Activated CD8-positive, alpha-beta memory T cell treated with anti-CD3 and anti-CD28 coated beads, Interleukin-2, amount 10 ng/mL, durations not matched to agents 7 days and 5 days (primary cell): Measurements from ENCODE around the gene MAGEA8. TPM values are rescaled to one million over a fixed set of nuclear protein-coding genes. Genes with fewer than 3 reads are reported as not detected.
"Not testable (repeated sequence)": the region's sequence is repeated elsewhere in the genome, so short reads cannot be mapped to it uniquely, and the experiment has no call there.

Experiments
- ATAC-seq: fragments of 150-1000 bp; cut with Tn5 transposase; one replicate; pipeline ENCODE4 v1.10.0; 2021; ENCODE audit warnings: moderate library complexity
- CTCF ChIA-PET: fragments of 350-600 bp; sonication (Branson Sonifier 250); formaldehyde crosslinking; loops from one replicate; lab custom pipeline; 2021; ENCODE audit warnings: antibody characterized with exemption; lab: Charles Lee
- DNase-seq: peaks from one replicate; pipeline ENCODE4 v3.0.0-alpha.2; 2020
- H3K27ac Mint-ChIP-seq: one replicate; pipeline ENCODE4 v1.8.0; 2021; ENCODE audit warnings: mild to moderate bottlenecking, mixed read lengths
- H3K27me3 Mint-ChIP-seq: one replicate; pipeline ENCODE4 v1.8.0; 2021; ENCODE audit warnings: mixed read lengths
- H3K36me3 Mint-ChIP-seq: one replicate; pipeline ENCODE4 v1.8.0; 2021; ENCODE audit warnings: mild to moderate bottlenecking, mixed read lengths
- H3K4me1 Mint-ChIP-seq: one replicate; pipeline ENCODE4 v1.8.0; 2021; ENCODE audit warnings: mixed read lengths
- H3K4me3 Mint-ChIP-seq: one replicate; pipeline ENCODE4 v1.8.0; 2021; ENCODE audit warnings: mild to moderate bottlenecking, moderate library complexity, mixed read lengths
- H3K9me3 Mint-ChIP-seq: one replicate; pipeline ENCODE4 v1.8.0; 2022; ENCODE audit warnings: low read depth, mixed read lengths
- total RNA-seq, 2 experiments: library from RNA; stranded (reverse); gene quantifications; one replicate each; pipeline ENCODE4 v1.2.3, GENCODE V29; 2021

The MAGEA8 gene
- total RNA-seq, 2 experiments from 2014 or later, result not detected

DNA sequence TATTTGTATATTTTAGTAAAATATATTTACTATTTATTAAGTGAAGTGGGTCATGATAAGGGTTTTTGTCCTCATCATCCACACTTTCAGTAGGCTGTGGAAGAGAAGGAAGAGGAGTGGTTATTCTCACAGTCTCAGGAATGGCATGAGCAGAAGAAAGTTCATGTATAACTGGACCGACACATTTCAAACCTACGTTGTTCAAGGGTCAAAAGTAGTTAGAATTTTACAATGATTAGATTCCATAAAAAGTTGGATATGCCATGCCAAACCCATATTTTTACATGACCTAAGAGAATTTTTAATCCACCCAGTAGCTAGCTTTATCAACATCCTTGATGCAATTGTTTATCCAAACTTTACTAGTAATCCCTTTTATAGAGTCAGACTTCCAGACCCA lies 15.6 kb upstream of the MAGEA8 start:
- H3K27ac Mint-ChIP-seq, result no peak overlapping the region
- H3K27me3 Mint-ChIP-seq, result peaks cover 20% of the 10 kb centered on the region
- H3K4me3 Mint-ChIP-seq, result no peak overlapping the region
- CTCF ChIA-PET, result no interaction called here
- H3K9me3 Mint-ChIP-seq, result peaks cover 2% of the 10 kb centered on the region
- ATAC-seq, result no peak
- H3K36me3 Mint-ChIP-seq, result peaks cover 3% of the 10 kb centered on the region
- no peaks in the 10 kb centered on the region for H3K4me1 Mint-ChIP-seq
- DNase-seq, result no peak

DNA sequence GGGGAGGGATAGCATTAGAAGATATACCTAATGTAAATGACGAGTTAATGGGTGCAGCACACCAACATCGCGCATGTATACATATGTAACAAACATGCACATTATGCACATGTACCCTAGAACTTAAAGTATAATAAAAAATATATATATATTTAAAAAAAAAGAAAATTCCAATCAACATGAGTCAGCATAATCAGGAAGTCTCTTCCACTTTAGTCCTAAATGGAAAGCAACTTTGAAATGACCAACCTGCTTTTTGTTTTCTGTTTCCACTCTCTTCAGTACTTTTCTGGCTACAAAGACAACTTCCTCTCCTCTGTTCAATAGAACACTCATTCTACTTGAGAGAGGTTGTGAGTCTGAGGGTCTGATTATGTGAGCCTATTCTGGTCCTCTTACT lies 13.5 kb upstream of the MAGEA8 start:
- CTCF ChIA-PET, result no interaction called here
- peaks cover 3% of the 10 kb centered on the region for H3K27me3 Mint-ChIP-seq
- no peaks in the 10 kb centered on the region for H3K36me3 Mint-ChIP-seq

DNA sequence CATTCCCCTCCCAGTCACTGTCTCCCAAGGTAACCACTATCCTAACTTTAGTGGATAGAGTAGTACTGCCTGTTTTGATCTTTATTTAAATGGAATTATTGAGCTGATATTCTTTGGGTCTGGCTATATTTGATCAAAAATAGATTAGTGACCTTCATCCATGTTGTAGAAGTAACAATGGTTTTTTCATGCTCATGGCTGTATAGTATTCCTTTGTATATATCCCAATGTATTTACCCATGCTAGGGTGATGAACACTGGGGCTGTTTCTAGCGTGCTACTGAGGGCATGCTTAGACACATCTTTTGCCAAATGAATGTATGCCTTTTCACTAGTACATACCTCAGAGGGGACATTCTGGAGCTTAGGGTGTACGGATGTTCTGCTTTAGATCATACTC lies 10.1 kb upstream of the MAGEA8 start:
- no peak for DNase-seq
- CTCF ChIA-PET, result no interaction called here
- Mint-ChIP-seq H3K27ac (no peak overlapping the region), H3K4me1 (peaks cover 12% of the 10 kb centered on the region), H3K9me3 (no peaks in the 10 kb centered on the region), H3K27me3 (peaks cover 10% of the 10 kb centered on the region), H3K4me3 (no peak overlapping the region), H3K36me3 (no peaks in the 10 kb centered on the region)
- no peak for ATAC-seq

More for the DNA sequence above, 13.5 kb upstream of the MAGEA8 start:
- DNase-seq (no peak), ATAC-seq (no peak)
- Mint-ChIP-seq H3K4me1 (peaks cover 12% of the 10 kb centered on the region), H3K27ac (no peak overlapping the region), H3K4me3 (no peak overlapping the region), H3K9me3 (no peaks in the 10 kb centered on the region)

DNA sequence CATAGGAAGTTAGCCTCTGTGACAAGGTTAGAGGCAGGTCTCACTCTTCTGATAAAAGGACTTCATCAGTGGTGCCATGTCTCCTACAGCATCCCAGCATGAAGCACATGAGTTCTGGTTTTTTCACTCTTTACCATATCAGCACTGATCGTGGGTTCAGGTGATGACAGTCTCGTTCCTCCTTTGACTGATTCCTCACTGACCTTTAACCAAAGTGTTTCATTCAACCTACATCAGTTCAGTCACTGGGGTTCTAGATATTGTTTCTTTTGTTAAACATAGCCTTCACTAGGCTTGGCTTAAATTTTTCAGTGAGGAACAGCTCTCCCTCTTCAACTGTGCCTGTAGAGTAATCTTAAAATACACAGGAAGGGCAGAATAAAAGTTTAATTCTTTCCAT lies 9.6 kb upstream of the MAGEA8 start:
- no peaks in the 10 kb centered on the region for H3K9me3 Mint-ChIP-seq
- peaks cover 12% of the 10 kb centered on the region for H3K27me3 Mint-ChIP-seq
- ATAC-seq (no peak), DNase-seq (no peak)
- no peak overlapping the region for H3K4me3 Mint-ChIP-seq
- H3K36me3 Mint-ChIP-seq, result no peaks in the 10 kb centered on the region
- no peak overlapping the region for H3K27ac Mint-ChIP-seq
- H3K4me1 Mint-ChIP-seq, result peaks cover 12% of the 10 kb centered on the region
- CTCF ChIA-PET, result interaction anchor here (1.4 to 1.7 kb wide), 2 partner anchors 11 to 69 kb away, joined by 5 to 6 read pairs; no protein-coding TSS in a partner anchor

DNA sequence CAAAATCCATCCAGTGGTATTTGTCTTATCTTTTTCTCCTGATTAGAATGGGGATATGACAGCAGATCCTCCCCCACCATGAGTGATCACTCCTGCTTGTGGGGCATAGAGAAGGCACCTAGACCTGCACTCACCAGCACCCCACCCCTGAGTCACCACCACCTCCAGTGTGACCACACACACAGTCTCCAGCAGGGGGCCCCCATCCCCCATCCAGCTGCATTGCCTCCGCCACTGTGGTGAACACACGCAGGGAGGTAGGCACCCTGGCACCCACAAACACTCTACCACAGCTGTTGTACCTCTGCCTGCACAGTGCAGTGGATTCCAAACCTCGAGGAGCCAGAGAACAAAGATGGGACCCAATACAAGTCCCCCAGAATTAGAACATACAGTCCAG lies 9.0 kb upstream of the MAGEA8 start:
- Mint-ChIP-seq H3K4me1 (peaks cover 12% of the 10 kb centered on the region), H3K27ac (peak overlapping the region; percentile 43), H3K36me3 (no peaks in the 10 kb centered on the region), H3K27me3 (peaks cover 15% of the 10 kb centered on the region), H3K4me3 (no peak overlapping the region), H3K9me3 (no peaks in the 10 kb centered on the region)
- DNase-seq (peak; percentile 81), ATAC-seq (peak; percentile 100)
- CTCF ChIA-PET, result interaction anchor here (0.8 to 1.7 kb wide), 5 partner anchors 11 to 77 kb away, joined by 3 to 6 read pairs (median 4); no protein-coding TSS in a partner anchor

DNA sequence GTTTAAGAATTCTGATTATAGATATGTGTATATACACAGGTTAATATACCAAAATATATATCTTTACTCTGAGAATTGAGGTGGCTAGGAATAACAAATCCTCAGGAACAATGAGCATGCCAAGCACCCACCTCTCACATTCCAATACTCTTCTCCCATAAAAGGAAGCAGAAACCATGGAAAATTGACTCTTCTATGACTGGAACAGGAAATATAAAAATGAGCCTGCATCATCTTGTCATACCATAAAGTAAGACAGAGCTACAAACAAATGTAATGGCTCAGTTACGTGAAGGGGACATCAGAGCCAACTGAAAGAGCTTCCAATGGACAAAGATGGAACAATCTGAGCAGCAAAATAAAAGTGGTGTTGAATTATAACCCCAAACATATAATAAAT lies 3.8 kb upstream of the MAGEA8 start:
- Mint-ChIP-seq H3K36me3 (no peaks in the 10 kb centered on the region), H3K9me3 (no peaks in the 10 kb centered on the region), H3K27me3 (peaks cover 31% of the 10 kb centered on the region), H3K4me3 (no peak overlapping the region), H3K27ac (no peak overlapping the region), H3K4me1 (peaks cover 7% of the 10 kb centered on the region)
- DNase-seq (no peak), ATAC-seq (no peak)
- CTCF ChIA-PET, result no interaction called here

DNA sequence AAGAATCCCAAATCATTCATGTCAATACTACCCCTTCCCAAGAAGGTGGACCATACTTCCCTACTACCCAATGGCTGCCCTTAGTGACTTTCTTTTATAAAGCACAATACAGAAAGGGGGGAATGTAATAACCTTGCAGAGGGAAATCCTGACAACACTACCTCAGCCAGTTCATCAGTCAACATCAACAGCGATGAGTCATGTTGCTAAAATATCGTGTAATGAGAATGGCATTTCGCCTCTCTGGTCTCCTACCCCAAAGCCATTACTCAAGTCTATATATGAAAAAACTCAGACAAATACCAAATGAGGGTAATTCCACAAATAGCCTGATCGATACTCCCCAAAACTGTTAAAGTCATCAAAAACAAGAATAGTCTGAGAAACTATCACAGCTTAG lies 3.3 kb upstream of the MAGEA8 start:
- no peak for DNase-seq
- no peak overlapping the region for H3K27ac Mint-ChIP-seq
- no peak for ATAC-seq
- CTCF ChIA-PET, result no interaction called here
- no peaks in the 10 kb centered on the region for H3K36me3 Mint-ChIP-seq
- peaks cover 10% of the 10 kb centered on the region for H3K4me1 Mint-ChIP-seq
- H3K27me3 Mint-ChIP-seq, result peaks cover 31% of the 10 kb centered on the region
- no peak overlapping the region for H3K4me3 Mint-ChIP-seq
- H3K9me3 Mint-ChIP-seq, result no peaks in the 10 kb centered on the region

DNA sequence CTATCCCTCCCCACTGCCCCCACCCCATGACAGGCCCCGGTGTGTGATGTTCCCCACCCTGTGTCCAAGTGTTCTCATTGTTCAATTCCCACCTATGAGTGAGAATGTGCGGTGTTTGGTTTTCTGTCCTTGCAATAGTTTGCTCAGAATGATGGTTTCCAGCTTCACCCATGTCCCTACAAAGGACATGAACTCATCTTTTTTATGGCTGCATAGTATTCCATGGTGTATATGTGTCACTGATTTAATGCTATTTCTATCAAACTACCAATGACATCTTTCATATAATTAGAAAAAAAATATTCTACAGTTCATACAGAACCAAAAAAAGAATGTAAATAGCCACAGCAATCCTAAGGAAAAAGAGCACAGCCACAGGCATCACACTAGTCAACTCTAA lies 9.8 kb downstream of the MAGEA8 start:
- H3K27me3 Mint-ChIP-seq, H3K9me3 Mint-ChIP-seq, CTCF ChIA-PET, H3K36me3 Mint-ChIP-seq, ATAC-seq, H3K4me3 Mint-ChIP-seq, DNase-seq, H3K4me1 Mint-ChIP-seq, H3K27ac Mint-ChIP-seq: not testable (repeated sequence)

DNA sequence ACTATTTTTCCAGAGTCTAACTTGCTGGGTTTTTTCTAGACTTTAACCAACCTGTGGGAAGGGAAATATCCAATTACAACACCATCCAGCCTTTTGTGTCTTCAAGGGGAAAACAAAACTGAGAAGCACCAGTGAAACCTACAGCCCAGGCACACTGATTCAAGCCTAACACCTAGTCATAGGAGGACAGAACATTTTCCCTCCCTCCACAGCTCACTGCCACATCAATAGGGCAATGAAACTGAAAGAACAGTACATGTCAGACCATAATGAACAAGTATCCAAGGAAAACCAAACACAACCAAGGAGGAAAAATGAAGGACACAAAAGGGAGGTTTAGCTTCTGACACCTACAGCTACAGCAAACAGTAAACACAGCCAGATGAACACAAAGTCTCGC lies 17.6 kb downstream of the MAGEA8 start:
- H3K4me1 Mint-ChIP-seq, result peaks cover 6% of the 10 kb centered on the region
- no peak overlapping the region for H3K27ac Mint-ChIP-seq
- DNase-seq, result no peak
- H3K4me3 Mint-ChIP-seq, result no peak overlapping the region
- H3K27me3 Mint-ChIP-seq, result peaks cover 4% of the 10 kb centered on the region
- peak; percentile 16 for ATAC-seq
- CTCF ChIA-PET, result no interaction called here
- no peaks in the 10 kb centered on the region for H3K9me3 Mint-ChIP-seq
- peaks cover 6% of the 10 kb centered on the region for H3K36me3 Mint-ChIP-seq

DNA sequence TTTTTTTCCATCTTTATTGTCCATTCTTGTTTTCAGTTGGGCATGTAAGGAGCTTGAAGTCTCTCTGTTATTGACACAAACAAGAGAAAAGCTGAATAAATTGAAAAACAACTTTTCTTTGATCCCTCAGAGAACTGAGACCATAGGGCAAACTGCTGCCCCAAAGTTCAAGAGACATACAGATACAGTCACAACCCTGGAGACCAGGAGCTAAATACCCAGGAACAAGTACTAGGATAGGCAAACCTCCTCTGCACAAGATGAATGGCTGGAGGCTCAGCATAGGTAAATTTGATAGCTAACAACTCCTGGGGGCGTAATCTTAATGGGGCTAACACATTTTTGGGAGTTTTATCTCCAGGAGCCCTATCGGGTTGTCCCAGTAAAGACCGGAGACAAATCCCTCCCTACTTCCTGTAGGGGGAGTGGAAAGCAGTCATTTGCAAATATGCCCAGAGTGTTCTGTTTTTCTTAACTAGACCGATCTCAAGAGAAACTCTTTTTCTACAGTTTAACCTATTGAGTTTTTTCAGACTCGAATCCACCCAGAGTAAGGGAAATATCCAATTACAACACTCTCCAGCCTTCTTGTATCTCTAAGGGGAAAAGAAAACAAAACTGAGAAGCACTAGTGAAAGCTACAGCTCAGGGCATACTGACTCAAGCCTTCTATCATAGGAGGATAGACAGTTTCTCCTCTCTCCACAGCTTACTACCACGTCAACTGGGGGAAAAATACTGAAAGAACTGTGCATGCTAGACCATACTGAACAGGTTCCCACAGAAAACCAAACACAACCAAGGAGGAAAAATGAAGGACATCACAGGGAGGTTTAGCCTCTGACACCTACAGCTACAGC lies 23.1 kb downstream of the MAGEA8 start:
- peaks cover 2% of the 10 kb centered on the region for H3K36me3 Mint-ChIP-seq
- CTCF ChIA-PET, result no interaction called here
- peaks cover 2% of the 10 kb centered on the region for H3K27me3 Mint-ChIP-seq
- DNase-seq, result no peak
- peak overlapping the region; percentile 74 for H3K27ac Mint-ChIP-seq
- peak overlapping the region; percentile 61 for H3K4me3 Mint-ChIP-seq
- H3K4me1 Mint-ChIP-seq, result peaks cover 13% of the 10 kb centered on the region
- peak; percentile 51 for ATAC-seq
- no peaks in the 10 kb centered on the region for H3K9me3 Mint-ChIP-seq

DNA sequence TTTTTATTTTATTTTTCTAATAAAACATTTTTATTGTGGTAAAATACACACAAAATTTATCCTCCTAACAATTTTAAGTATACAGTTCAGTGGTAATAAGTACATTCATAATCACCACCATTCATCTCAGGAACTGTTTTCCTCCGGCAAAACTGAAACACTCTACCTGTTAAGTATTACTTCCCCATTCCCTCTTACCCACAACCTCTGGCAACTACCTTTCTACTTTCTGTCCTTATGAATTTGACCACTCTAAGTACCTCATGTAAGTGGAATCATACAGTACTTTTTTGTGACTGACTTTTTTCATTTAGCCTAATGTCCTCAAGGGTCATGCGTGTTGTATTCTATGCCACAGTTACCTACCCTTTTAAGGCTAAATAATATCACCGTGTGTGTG lies 27.3 kb downstream of the MAGEA8 start:
- no peaks in the 10 kb centered on the region for H3K9me3 Mint-ChIP-seq
- DNase-seq, result no peak
- CTCF ChIA-PET, result no interaction called here
- no peak for ATAC-seq
- H3K27ac Mint-ChIP-seq, result no peak overlapping the region
- no peak overlapping the region for H3K4me3 Mint-ChIP-seq
- no peaks in the 10 kb centered on the region for H3K27me3 Mint-ChIP-seq
- H3K4me1 Mint-ChIP-seq, result peaks cover 15% of the 10 kb centered on the region
- peaks cover 4% of the 10 kb centered on the region for H3K36me3 Mint-ChIP-seq

DNA sequence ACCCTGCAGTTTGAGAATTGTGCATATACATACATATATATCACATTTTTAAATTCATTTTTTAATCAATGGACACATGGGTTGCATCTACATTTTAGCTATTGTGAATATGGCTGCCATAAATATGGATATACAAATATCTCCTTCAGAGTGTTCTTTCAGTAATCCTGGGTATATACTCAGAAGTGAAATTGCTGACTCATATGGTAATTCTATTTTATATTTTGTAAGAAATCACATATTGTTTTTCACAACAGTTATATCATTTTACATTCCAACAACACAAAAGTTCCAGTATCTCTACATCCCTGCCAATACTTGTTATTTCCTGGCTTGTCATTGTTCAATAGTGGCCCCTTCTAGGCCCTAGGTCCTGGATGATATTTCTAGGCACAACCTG lies 27.7 kb downstream of the MAGEA8 start:
- no peaks in the 10 kb centered on the region for H3K9me3 Mint-ChIP-seq
- no peak overlapping the region for H3K27ac Mint-ChIP-seq
- H3K4me3 Mint-ChIP-seq, result no peak overlapping the region
- ATAC-seq (no peak), DNase-seq (no peak)
- H3K27me3 Mint-ChIP-seq, result no peaks in the 10 kb centered on the region
- CTCF ChIA-PET, result no interaction called here
- H3K4me1 Mint-ChIP-seq, result peaks cover 15% of the 10 kb centered on the region
- peaks cover 5% of the 10 kb centered on the region for H3K36me3 Mint-ChIP-seq

DNA sequence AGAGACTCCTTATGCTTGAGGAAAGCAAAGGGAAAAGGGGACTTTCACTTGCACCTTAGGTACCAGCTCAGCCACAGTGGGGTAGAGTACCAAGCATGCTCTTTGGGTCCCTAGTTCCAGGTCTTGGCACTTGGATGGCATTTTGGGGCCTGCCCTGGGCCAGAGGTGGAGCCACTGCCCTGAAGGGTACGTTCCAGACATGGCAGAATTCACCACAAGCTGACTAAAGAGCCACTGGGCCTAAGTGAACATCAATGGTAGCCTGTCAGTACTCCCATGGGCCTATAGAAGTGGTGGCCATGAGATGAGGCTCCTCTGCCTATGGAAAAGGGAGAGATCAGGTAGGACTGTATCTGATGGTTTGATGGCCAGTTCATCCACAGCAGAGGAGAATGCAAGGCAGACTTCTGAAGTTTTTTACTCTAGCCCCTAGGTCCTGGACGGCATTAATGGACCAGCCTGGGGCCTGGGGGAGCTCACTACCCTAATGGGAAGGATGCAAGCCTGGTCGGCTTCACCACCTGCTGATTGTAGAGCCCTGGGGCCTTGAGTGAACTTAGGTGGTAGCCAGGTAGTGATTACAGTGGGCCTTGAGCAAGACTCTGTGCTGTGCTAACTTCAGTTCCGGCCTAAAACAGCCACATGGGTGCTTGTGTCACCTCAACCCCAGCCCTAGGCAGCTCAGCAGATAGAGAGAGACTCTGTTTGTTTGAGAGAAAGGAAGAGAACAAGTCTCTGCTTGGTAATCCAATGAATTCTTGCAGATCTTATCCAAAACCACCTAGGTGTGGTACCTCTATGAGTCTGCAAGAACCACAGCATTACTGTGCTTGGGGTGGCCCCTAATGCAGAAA lies 28.6 kb downstream of the MAGEA8 start:
- DNase-seq (peak; percentile 53), ATAC-seq (peak; percentile 81)
- Mint-ChIP-seq H3K9me3 (no peaks in the 10 kb centered on the region), H3K27me3 (no peaks in the 10 kb centered on the region), H3K4me1 (peaks cover 7% of the 10 kb centered on the region), H3K36me3 (peaks cover 5% of the 10 kb centered on the region), H3K27ac (no peak overlapping the region), H3K4me3 (no peak overlapping the region)
- CTCF ChIA-PET, result interaction anchor here (1.3 kb wide), 1 partner anchor 454 kb away, joined by 3 read pairs; no protein-coding TSS in a partner anchor
